ENCODE results near the gene CCDC102A. TPM values are rescaled to one million over a fixed set of nuclear protein-coding genes. Genes with fewer than 3 reads are reported as not detected.

Gene CCDC102A
- total and polyA plus RNA-seq, 10 of the 15 experiments (the other 5 are each of a cell fraction or from before 2014, with no cell fraction given) = 0.03 to 5.9 (median 2.4) TPM

DNA sequence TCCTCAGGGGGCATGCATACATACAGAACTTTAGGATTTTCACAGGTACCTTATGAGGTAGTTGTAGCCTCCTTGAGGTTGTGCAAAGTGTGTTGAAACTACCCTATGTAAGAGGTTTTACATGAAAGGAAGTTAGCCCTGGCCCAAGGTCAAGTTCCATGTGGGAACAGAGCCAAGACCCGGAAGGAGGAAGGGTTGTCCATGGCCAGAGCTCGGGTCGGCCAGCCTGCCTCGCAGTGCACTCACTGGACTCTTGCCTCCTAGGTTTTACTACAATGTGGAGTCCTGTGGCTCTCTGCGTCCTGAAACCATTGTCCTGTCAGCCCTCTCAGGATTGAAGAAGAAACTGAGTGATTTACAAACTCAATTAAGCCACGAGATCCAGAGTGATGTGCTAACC lies 65.7 kb downstream of the CCDC102A start:
- ChIA-PET CTCF (no interaction called here), POLR2A (interaction anchor here (0.6 kb wide), 2 partner anchors 22 to 204 kb away, joined by 3 to 4 read pairs; no protein-coding TSS in a partner anchor), RAD21 (ENCODE audit: unreplicated experiment) (no interaction called here), SMC1A (ENCODE audit: uncharacterized antibody, unreplicated experiment) (interaction anchor here (0.5 to 1.1 kb wide), 2 partner anchors 11 to 16 kb away, joined by 4 read pairs; no protein-coding TSS in a partner anchor)
- 72% methylated on average over 6 of the region's 6 CpGs for WGBS (ENCODE audit: insufficient coverage, insufficient replicate concordance, low lambda C conversion rate, missing lambda C conversion rate)
- in situ Hi-C loops (cut with MboI) = no loop called here
- peaks cover 25 to 32% of the 10 kb centered on the region in 2 experiments for H3K36me3 ChIP-seq (ENCODE audit: control insufficient read depth in 2 of 2, insufficient read depth in 2 of 2, low read length in 1 of 2)
- H3K9me3 ChIP-seq (replicated peaks; ENCODE audit: control insufficient read depth, insufficient read depth, low read length) = no peaks in the 10 kb centered on the region
- no peak for FAIRE-seq
- H3K79me2 ChIP-seq (ENCODE audit: control insufficient read depth, insufficient read depth, low read length) = no peaks in the 10 kb centered on the region
- no TSS peak for BruUV-seq (replicated peaks)
- H3K27me3 ChIP-seq (replicated peaks in 1 of 2; ENCODE audit: control insufficient read depth in 2 of 2, insufficient read depth in 2 of 2, low read length in 1 of 2) = no peaks in the 10 kb centered on the region
- DNase-seq (ENCODE audit: low read depth, low spot score) = no peak
- no peak overlapping the region for H3K27ac ChIP-seq (ENCODE audit: control insufficient read depth, insufficient read depth)
- H2AFZ ChIP-seq (ENCODE audit: control insufficient read depth, low read depth, low read length) = no peak overlapping the region
- intact Hi-C loops (cut with micrococcal nuclease; ENCODE audit: unreplicated experiment) = no loop called here
- TF ChIP-seq IRF4 (IDR thresholded peaks at IDR 0.05; ENCODE audit: low read depth, low read length) = no peak
- TF ChIP-seq, protein P1, sequence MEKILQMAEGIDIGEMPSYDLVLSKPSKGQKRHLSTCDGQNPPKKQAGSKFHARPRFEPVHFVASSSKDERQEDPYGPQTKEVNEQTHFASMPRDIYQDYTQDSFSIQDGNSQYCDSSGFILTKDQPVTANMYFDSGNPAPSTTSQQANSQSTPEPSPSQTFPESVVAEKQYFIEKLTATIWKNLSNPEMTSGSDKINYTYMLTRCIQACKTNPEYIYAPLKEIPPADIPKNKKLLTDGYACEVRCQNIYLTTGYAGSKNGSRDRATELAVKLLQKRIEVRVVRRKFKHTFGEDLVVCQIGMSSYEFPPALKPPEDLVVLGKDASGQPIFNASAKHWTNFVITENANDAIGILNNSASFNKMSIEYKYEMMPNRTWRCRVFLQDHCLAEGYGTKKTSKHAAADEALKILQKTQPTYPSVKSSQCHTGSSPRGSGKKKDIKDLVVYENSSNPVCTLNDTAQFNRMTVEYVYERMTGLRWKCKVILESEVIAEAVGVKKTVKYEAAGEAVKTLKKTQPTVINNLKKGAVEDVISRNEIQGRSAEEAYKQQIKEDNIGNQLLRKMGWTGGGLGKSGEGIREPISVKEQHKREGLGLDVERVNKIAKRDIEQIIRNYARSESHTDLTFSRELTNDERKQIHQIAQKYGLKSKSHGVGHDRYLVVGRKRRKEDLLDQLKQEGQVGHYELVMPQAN (conservative IDR thresholded peaks at IDR 0.05) = no peak
- no peak for TF ChIP-seq TARDBP (IDR thresholded peaks at IDR 0.05; ENCODE audit: borderline replicate concordance)
- TF ChIP-seq ZBED1 (IDR thresholded peaks at IDR 0.05; ENCODE audit: borderline replicate concordance) = no peak
- TF ChIP-seq HDAC6 (IDR thresholded peaks at IDR 0.05; ENCODE audit: unreplicated experiment) = no peak
- TF ChIP-seq EED (IDR thresholded peaks at IDR 0.05; ENCODE audit: low read depth) = no peak
- no peak for TF ChIP-seq BCL11A (IDR thresholded peaks at IDR 0.05; ENCODE audit: low read depth, low read length)
- no peak for TF ChIP-seq POU2F2 (IDR thresholded peaks at IDR 0.05; ENCODE audit: borderline replicate concordance, low read depth, low read length)
- no peak for TF ChIP-seq YY1 (IDR thresholded peaks at IDR 0.05; ENCODE audit: low read depth, low read length)
- TF ChIP-seq SMAD5 (IDR thresholded peaks at IDR 0.05; ENCODE audit: low read depth) = no peak
- TF ChIP-seq SP1 (IDR thresholded peaks at IDR 0.05; ENCODE audit: low read depth, low read length) = no peak
- no peak for TF ChIP-seq ZNF207 (IDR thresholded peaks at IDR 0.05; ENCODE audit: borderline replicate concordance)
- TF ChIP-seq, protein P2, sequence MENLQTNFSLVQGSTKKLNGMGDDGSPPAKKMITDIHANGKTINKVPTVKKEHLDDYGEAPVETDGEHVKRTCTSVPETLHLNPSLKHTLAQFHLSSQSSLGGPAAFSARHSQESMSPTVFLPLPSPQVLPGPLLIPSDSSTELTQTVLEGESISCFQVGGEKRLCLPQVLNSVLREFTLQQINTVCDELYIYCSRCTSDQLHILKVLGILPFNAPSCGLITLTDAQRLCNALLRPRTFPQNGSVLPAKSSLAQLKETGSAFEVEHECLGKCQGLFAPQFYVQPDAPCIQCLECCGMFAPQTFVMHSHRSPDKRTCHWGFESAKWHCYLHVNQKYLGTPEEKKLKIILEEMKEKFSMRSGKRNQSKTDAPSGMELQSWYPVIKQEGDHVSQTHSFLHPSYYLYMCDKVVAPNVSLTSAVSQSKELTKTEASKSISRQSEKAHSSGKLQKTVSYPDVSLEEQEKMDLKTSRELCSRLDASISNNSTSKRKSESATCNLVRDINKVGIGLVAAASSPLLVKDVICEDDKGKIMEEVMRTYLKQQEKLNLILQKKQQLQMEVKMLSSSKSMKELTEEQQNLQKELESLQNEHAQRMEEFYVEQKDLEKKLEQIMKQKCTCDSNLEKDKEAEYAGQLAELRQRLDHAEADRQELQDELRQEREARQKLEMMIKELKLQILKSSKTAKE (IDR thresholded peaks at IDR 0.05; ENCODE audit: low read depth, poor library complexity, severe bottlenecking) = no peak
- no peak for TF ChIP-seq TAF1 (IDR thresholded peaks at IDR 0.05; ENCODE audit: borderline replicate concordance, low read depth, low read length)
- no peak for TF ChIP-seq HDGF (IDR thresholded peaks at IDR 0.05)
- TF ChIP-seq CREM (IDR thresholded peaks at IDR 0.05; ENCODE audit: low read depth) = no peak
- no peak for TF ChIP-seq JUND (IDR thresholded peaks at IDR 0.05; ENCODE audit: low read depth, low read length)
- no peak for TF ChIP-seq NFYB (IDR thresholded peaks at IDR 0.05; ENCODE audit: insufficient read depth, low read depth, low read length)
- no peak overlapping the region for H3K9ac ChIP-seq (ENCODE audit: control insufficient read depth, insufficient read depth, low read length)
- no peak overlapping the region for H3K4me2 ChIP-seq (ENCODE audit: control insufficient read depth, insufficient read depth)
- H3K4me3 ChIP-seq = no peak overlapping the region
- no peaks in the 10 kb centered on the region for H4K20me1 ChIP-seq (ENCODE audit: control insufficient read depth, insufficient read depth)
- ATAC-seq = no peak
- H3K4me1 ChIP-seq (ENCODE audit: control insufficient read depth, insufficient read depth, low read length) = peaks cover 7% of the 10 kb centered on the region

Data from GM12878 (cell line).